HepG2 (cell line): ENCODE data around the gene TADA1. TPM values are rescaled to one million over a fixed set of nuclear protein-coding genes. Genes with fewer than 3 reads are reported as not detected.

Experiments used
- ATAC-seq: fragments of 200-7000 bp; cut with Tn5 transposase; 3 replicates; pipeline ENCODE4 v1.9.1; 2020; ENCODE audit warnings: mild to moderate bottlenecking, moderate library complexity
- BruUV-seq: library from RNA; stranded (reverse); fragments of 400-500 nt; replicated peaks from 2 replicates; lab custom pipeline; 2021; lab: Mats Ljungman, UMichigan
- CTCF ChIA-PET: fragments of 300-600 bp; formaldehyde crosslinking; extraction: SDS; loops from one replicate; lab custom pipeline; 2021; ENCODE audit warnings: low total read pairs, inconsistent platforms, low intra/inter-chr PET ratio; lab: Yijun Ruan, JAX
- POLR2A ChIA-PET: fragments of 350-600 bp; sonication (Branson Sonifier 250); formaldehyde crosslinking; loops from one replicate; lab custom pipeline; 2020; ENCODE audit warnings: antibody characterized with exemption, inconsistent platforms; lab: Yijun Ruan, JAX
- DNase-seq: peaks from one replicate; pipeline ENCODE4 v3.0.0-alpha.2; 2015; ENCODE audit warnings: low spot score
- FAIRE-seq: peaks from 3 replicates; lab custom pipeline; 2011; peaks lifted over from hg19 to GRCh38; lab: Jason Lieb, UNC
- H2AFZ ChIP-seq: one replicate; pipeline ENCODE4 v1.6.1; 2011; ENCODE audit warnings: low read length, inconsistent platforms
- H3K27ac ChIP-seq: fragments of 300-600 bp; 3 replicates; pipeline ENCODE4 v1.8.0; 2011; ENCODE audit warnings: mixed run types, mild to moderate bottlenecking, mixed read lengths, low read length, inconsistent platforms; ENCODE audit not compliant: insufficient read depth; ENCODE audit errors: extremely low read length
- H3K27me3 ChIP-seq, 2 experiments: fragments of 200-600 bp in 1 of 2; 2 replicates in 1 of 2; 3 replicates in 1 of 2; pipeline versions ENCODE4 v1.6.0 to v1.8.0; 2011; ENCODE audit warnings: low read length in 2 of 2, mild to moderate bottlenecking in 2 of 2, moderate library complexity in 2 of 2, inconsistent platforms in 1 of 2; ENCODE audit not compliant: insufficient read depth in 2 of 2, control insufficient read depth in 1 of 2
- H3K36me3 ChIP-seq, 2 experiments: fragments of 200-600 bp in 1 of 2; replicated peaks in 1 of 2; 2 replicates in 1 of 2; 3 replicates in 1 of 2; pipeline versions ENCODE4 v1.5.1 to v1.8.0; 2011; ENCODE audit warnings: low read length in 2 of 2, inconsistent platforms in 1 of 2; ENCODE audit not compliant: insufficient read depth in 2 of 2, control insufficient read depth in 1 of 2
- H3K4me1 ChIP-seq: 2 replicates; pipeline ENCODE4 v1.5.1; 2012; ENCODE audit warnings: low read length, inconsistent platforms; ENCODE audit not compliant: insufficient read depth
- H3K4me2 ChIP-seq: 2 replicates; pipeline ENCODE4 v1.6.0; 2011; ENCODE audit warnings: low read depth, low read length, inconsistent platforms
- H3K4me3 ChIP-seq, 3 experiments: fragments of 200-600 bp in 1 of 3; sonication (generic), shearing (Covaris generic) in 1 of 3; replicated peaks in 1 of 3; 2 replicates each; pipeline ENCODE4 v1.5.1; 2011 to 2016; ENCODE audit warnings: low read length in 3 of 3, inconsistent platforms in 2 of 3, low read depth in 2 of 3, mild to moderate bottlenecking in 2 of 3, control low read depth in 1 of 3, mixed read lengths in 1 of 3; ENCODE audit not compliant: insufficient read depth in 1 of 3
- H3K79me2 ChIP-seq: one replicate; pipeline ENCODE4 v1.6.1; 2011; ENCODE audit warnings: low read length, inconsistent platforms; ENCODE audit not compliant: insufficient read depth
- H3K9ac ChIP-seq: 2 replicates; pipeline ENCODE4 v1.6.0; 2011; ENCODE audit warnings: mild to moderate bottlenecking, low read depth, low read length, inconsistent platforms; ENCODE audit not compliant: insufficient read depth
- H3K9me3 ChIP-seq: 2 replicates; pipeline ENCODE4 v1.5.1; 2012; ENCODE audit warnings: mild to moderate bottlenecking, low read length
- H4K20me1 ChIP-seq: 2 replicates; pipeline ENCODE4 v1.6.0; 2011; ENCODE audit warnings: inconsistent platforms, mild to moderate bottlenecking, low read length, moderate library complexity; ENCODE audit not compliant: insufficient read depth
- DR1 ChIP-seq: sonication (generic); formaldehyde crosslinking; IDR thresholded peaks from 2 replicates; pipeline ENCODE4 v1.8.0; 2021; ENCODE audit warnings: mild to moderate bottlenecking, missing genetic modification reagents, inconsistent platforms
- NFRKB ChIP-seq: fragments of 450-650 bp; IDR thresholded peaks from 2 replicates; pipeline ENCODE4 v1.6.1; 2017
- ONECUT2 ChIP-seq: sonication (generic); formaldehyde crosslinking; IDR thresholded peaks from 2 replicates; pipeline ENCODE4 v1.4.0; 2020; ENCODE audit warnings: missing genetic modification reagents
- SAP130 ChIP-seq: IDR thresholded peaks from 2 replicates; pipeline ENCODE4 v1.6.1; 2016; ENCODE audit warnings: low read depth
- SMAD3 ChIP-seq: sonication (generic); formaldehyde crosslinking; IDR thresholded peaks from 2 replicates; pipeline ENCODE4 v1.4.0; 2020; ENCODE audit warnings: missing genetic modification reagents
- ZNF101 ChIP-seq: sonication (generic); formaldehyde crosslinking; IDR thresholded peaks from 2 replicates; pipeline ENCODE4 v1.4.0; 2020; ENCODE audit warnings: mild to moderate bottlenecking, low read depth, missing genetic modification reagents, borderline replicate concordance
- ZNF589 ChIP-seq: sonication (generic); formaldehyde crosslinking; conservative IDR thresholded peaks from 2 replicates; pipeline ENCODE4 v1.8.0; 2022; ENCODE audit warnings: mild to moderate bottlenecking, moderate library complexity, missing genetic modification reagents
- WGBS: methylation state at CpG from one replicate; pipeline ENCODE4 v1.1.6; 2017; ENCODE audit warnings: low lambda C conversion rate; 5-methylcytosine and 5-hydroxymethylcytosine counted together
- in situ Hi-C: cut with HindIII; loops from 2 replicates; pipeline ENCODE4 v1.10.0; 2017; ENCODE audit warnings: low pct_unique_long_range_greater_than_20kb; ENCODE audit not compliant: extremely low pct_ligation_motif_present
- intact Hi-C: fragments of 100-400 bp; cut with micrococcal nuclease; formaldehyde crosslinking; loops from one replicate; pipeline ENCODE4 v1.10.0; 2022; ENCODE audit not compliant: unreplicated experiment
- polyA plus RNA-seq, 8 experiments: library from polyadenylated mRNA; depleted of rRNA in 3 of 8; stranded (reverse) in 7 of 8; unstranded in 1 of 8; fragments of >200 nt; fragmentation: Illumina TruSeq in 4 of 8; extraction: Trizol in 4 of 8; gene quantifications; 2 replicates each; pipeline versions ENCODE4 v1.2.1 to v1.2.3, GENCODE V29; 2011 to 2016; ENCODE audit warnings: low read depth in 4 of 8, missing spikeins in 1 of 8, mixed read lengths in 1 of 8; ENCODE audit not compliant: insufficient read depth in 1 of 8
- total RNA-seq, 5 experiments: library from RNA; depleted of rRNA; stranded (reverse); fragments of >200 nt; fragmentation: Illumina TruSeq; extraction: Trizol; gene quantifications; 2 replicates each; pipeline ENCODE4 v1.2.3, GENCODE V29; 2016; ENCODE audit warnings: low read depth in 1 of 5
- TF ChIP-seq, protein P1 (sequence below): IDR thresholded peaks from 2 replicates; pipeline ENCODE4 v1.6.1; 2012; ENCODE audit warnings: inconsistent platforms
- TF ChIP-seq, protein P2 (sequence below): sonication (generic); formaldehyde crosslinking; IDR thresholded peaks from 2 replicates; pipeline ENCODE4 v1.4.0; 2020; ENCODE audit warnings: missing genetic modification reagents

The TADA1 gene
- total and polyA plus RNA-seq, 2 of the 13 experiments (the other 11 are each of a cell fraction or from before 2014, with no cell fraction given): 28.3 to 29.1 TPM

DNA sequence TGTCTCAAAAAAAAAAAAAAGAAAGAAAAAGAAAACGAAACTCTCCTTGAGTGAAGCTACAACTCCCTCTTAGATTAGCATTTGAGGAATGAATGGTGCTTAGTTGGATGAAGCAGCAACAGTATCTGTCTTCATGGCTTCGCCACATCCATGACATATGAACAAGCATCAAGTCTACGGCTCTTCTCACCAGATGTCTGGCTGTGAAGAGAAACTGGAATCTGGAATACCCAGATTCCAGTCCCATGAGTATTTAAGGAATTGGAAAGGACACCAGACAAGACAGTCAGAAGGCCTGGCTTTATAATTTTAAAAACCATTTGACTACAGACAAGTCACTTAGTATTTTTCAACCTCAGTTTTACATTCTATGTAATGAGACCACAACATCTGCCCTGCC lies 38.0 kb upstream of the TADA1 start:
- Histone ChIP-seq H3K9ac (no peak overlapping the region), H3K9me3 (no peaks in the 10 kb centered on the region), H3K4me1 (no peaks in the 10 kb centered on the region), H4K20me1 (no peaks in the 10 kb centered on the region), H3K79me2 (no peaks in the 10 kb centered on the region), H3K27me3 (peaks cover 0 to 27% of the 10 kb centered on the region in 2 experiments; a peak in 3 of 5 replicates)
- in situ Hi-C loops: loop anchor here (5.0 kb wide), 1 partner anchor 143 kb away; no protein-coding TSS in a partner anchor
- POLR2A ChIA-PET: no interaction called here
- no peak for ATAC-seq
- no peak for TF ChIP-seq ZNF589 (CRISPR knock-in tag)
- no peak for TF ChIP-seq ONECUT2
- no peak for TF ChIP-seq SAP130
- no peak for TF ChIP-seq NFRKB
- no peak for TF ChIP-seq DR1 (CRISPR knock-in tag)
- TF ChIP-seq ZNF101 (CRISPR knock-in tag): no peak
- TF ChIP-seq, protein P1, sequence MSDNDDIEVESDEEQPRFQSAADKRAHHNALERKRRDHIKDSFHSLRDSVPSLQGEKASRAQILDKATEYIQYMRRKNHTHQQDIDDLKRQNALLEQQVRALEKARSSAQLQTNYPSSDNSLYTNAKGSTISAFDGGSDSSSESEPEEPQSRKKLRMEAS: no peak
- TF ChIP-seq, all 625 proteins: peak for 0
- CTCF ChIA-PET: no interaction called here
- H3K4me2 ChIP-seq: no peak overlapping the region
- 0% methylated on average over 3 of the region's 3 CpGs for WGBS
- H3K4me3 ChIP-seq: no peak overlapping the region
- H3K36me3 ChIP-seq: no peaks in the 10 kb centered on the region
- intact Hi-C loops: no loop called here
- DNase-seq: no peak
- FAIRE-seq: no peak
- no peak overlapping the region for H2AFZ ChIP-seq
- H3K27ac ChIP-seq: no peak overlapping the region
- no TSS peak for BruUV-seq

DNA sequence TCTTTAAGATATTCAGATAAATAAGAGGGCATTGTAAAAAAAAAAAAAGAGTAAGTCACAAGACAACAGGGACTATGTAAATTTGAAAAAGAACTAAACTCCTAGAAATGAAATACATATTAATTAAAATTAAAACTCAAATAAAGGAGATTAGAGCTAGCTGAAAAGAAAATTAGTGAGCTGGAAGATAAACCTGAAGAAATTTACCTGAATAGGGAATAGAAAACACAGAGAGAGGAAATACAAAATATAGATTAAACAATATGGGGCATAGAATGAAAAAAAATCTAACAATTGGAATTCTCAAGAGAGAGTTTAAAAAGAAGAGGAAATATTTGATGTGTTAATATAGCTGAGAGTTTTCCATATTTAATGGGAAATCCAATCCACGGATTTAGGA lies 35.6 kb upstream of the TADA1 start:
- no peak for TF ChIP-seq SMAD3 (CRISPR knock-in tag)
- TF ChIP-seq, protein P2, sequence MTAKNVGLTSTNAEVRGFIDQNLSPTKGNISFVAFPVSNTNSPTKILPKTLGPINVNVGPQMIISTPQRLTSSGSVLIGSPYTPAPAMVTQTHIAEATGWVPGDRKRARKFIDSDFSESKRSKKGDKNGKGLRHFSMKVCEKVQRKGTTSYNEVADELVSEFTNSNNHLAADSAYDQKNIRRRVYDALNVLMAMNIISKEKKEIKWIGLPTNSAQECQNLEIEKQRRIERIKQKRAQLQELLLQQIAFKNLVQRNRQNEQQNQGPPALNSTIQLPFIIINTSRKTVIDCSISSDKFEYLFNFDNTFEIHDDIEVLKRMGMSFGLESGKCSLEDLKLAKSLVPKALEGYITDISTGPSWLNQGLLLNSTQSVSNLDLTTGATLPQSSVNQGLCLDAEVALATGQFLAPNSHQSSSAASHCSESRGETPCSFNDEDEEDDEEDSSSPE: no peak
- TF ChIP-seq, all 625 proteins: peak for 0
- BruUV-seq: no TSS peak
- Histone ChIP-seq H3K27me3 (peaks cover 0 to 4% of the 10 kb centered on the region in 2 experiments; a peak in 2 of 5 replicates), H3K9ac (no peak overlapping the region), H3K4me1 (no peaks in the 10 kb centered on the region), H3K27ac (no peak overlapping the region), H2AFZ (no peak overlapping the region), H3K9me3 (no peaks in the 10 kb centered on the region), H3K4me3 (no peak overlapping the region), H3K4me2 (no peak overlapping the region), H4K20me1 (no peaks in the 10 kb centered on the region), H3K79me2 (no peaks in the 10 kb centered on the region), H3K36me3 (no peaks in the 10 kb centered on the region)
- intact Hi-C loops: no loop called here
- in situ Hi-C loops: loop anchor here (5.0 kb wide), 1 partner anchor 146 kb away; no protein-coding TSS in a partner anchor
- ChIA-PET CTCF (interaction anchor here (3.9 kb wide), 1 partner anchor 147 kb away, joined by 75 read pairs; no protein-coding TSS in a partner anchor), POLR2A (no interaction called here)
- 0% methylated on average over 1 of the region's 1 CpG for WGBS
- FAIRE-seq: no peak
- no peak for ATAC-seq
- no peak for DNase-seq
